Measurements from ENCODE around the gene GDF7. TPM values are rescaled to one million over a fixed set of nuclear protein-coding genes. Genes with fewer than 3 reads are reported as not detected.

The GDF7 gene
- total and polyA plus RNA-seq, 2 of the 8 experiments (the other 6 are each of a cell fraction or from before 2014, with no cell fraction given): 0.04 to 0.06 TPM

DNA sequence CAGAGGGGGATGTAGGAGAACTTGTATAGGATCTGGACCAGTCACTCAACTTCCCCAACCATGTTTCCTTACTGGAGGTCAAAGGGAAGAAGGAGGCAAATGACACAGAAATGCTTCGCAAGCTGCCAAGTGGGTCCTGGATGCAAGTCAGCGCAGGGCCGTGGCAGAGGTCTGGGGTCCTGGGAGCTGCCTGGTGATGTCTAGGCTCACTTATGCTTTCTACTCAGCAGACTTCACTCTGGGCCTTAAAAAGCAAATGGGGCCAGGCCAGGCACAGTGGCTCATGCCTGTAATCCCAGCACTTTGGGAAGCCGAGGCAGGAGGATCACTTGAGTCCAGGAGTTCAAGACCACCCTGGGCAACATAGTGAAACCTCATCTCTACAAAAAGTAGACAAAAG is 36.0 kb upstream of the GDF7 start:
- Histone ChIP-seq H3K79me1 (ENCODE audit: low read depth, low read length) (peaks cover 3% of the 10 kb centered on the region), H3K23me2 (ENCODE audit: low read depth, low read length) (no peaks in the 10 kb centered on the region), H3K4ac (replicated peaks; ENCODE audit: insufficient read length, low read depth, low read length) (no peak overlapping the region), H4K5ac (ENCODE audit: insufficient read length, low read depth, low read length) (no peak overlapping the region), H3K18ac (ENCODE audit: extremely low read depth, low read length) (no peak overlapping the region), H4K20me1 (replicated peaks in 1 of 2; ENCODE audit: control insufficient read depth in 1 of 2, insufficient read depth in 2 of 2, low read length in 2 of 2) (no peaks in the 10 kb centered on the region), H3K4me3 (ENCODE audit: extremely low read depth in 1 of 4, insufficient read depth in 2 of 4, low read depth in 3 of 4, low read length in 4 of 4) (no peak overlapping the region), H4K91ac (replicated peaks; ENCODE audit: insufficient read length, low read length) (no peak overlapping the region), H3K9me3 (ENCODE audit: insufficient read depth in 2 of 2, low read depth in 1 of 2, low read length in 1 of 2) (no peaks in the 10 kb centered on the region), H3K56ac (replicated peaks; ENCODE audit: insufficient read length, low read depth, low read length) (no peak overlapping the region), H3K23ac (ENCODE audit: insufficient read length) (no peak overlapping the region), H4K8ac (ENCODE audit: extremely low read depth, insufficient read depth, low read length) (no peak overlapping the region), H2BK120ac (replicated peaks; ENCODE audit: low read depth, low read length) (no peak overlapping the region), H3K27ac (ENCODE audit: low read depth, low read length) (no peak overlapping the region), H3K9ac (replicated peaks in 1 of 4; ENCODE audit: extremely low read depth in 1 of 4, low read depth in 3 of 4, low read length in 3 of 4) (no peak overlapping the region), H2AFZ (ENCODE audit: low read length) (no peak overlapping the region), H2BK5ac (ENCODE audit: low read depth, low read length) (no peak overlapping the region), H3K27me3 (replicated peaks in 1 of 4; ENCODE audit: control insufficient read depth in 3 of 4, extremely low read depth in 1 of 4, insufficient read depth in 3 of 4, low read length in 3 of 4) (no peaks in the 10 kb centered on the region), H3K36me3 (ENCODE audit: control insufficient read depth in 2 of 4, insufficient read depth in 4 of 4, low read length in 3 of 4) (no peaks in the 10 kb centered on the region), H3K4me2 (ENCODE audit: insufficient read depth in 1 of 2, low read depth in 2 of 2, low read length in 2 of 2) (no peak overlapping the region), H3K79me2 (ENCODE audit: control insufficient read depth in 1 of 2, insufficient read depth in 2 of 2, low read length in 2 of 2) (no peaks in the 10 kb centered on the region), H3K4me1 (replicated peaks in 1 of 4; ENCODE audit: control insufficient read depth in 3 of 4, insufficient read depth in 4 of 4, low read length in 3 of 4) (peaks cover 0 to 8% (median 3%) of the 10 kb centered on the region in 4 experiments; a peak in 4 of 7 replicates), H3K14ac (ENCODE audit: insufficient read length) (no peak overlapping the region), H2BK12ac (ENCODE audit: low read depth, low read length) (no peak overlapping the region), H2BK20ac (ENCODE audit: low read length) (no peak overlapping the region), H2BK15ac (ENCODE audit: low read length) (no peak overlapping the region), H2AK5ac (ENCODE audit: low read depth, low read length) (no peak overlapping the region)
- no peak for FAIRE-seq
- DNase-seq (ENCODE audit: low read depth in 1 of 2, low spot score in 2 of 2): no peak
- POLR2A ChIA-PET (ENCODE audit: partially characterized antibody): interaction anchor here (0.9 to 3.0 kb wide), 3 partner anchors 14 to 184 kb away, joined by 3 to 13 read pairs (median 3); partner anchors contain the start of gene RHOB
- no peak for TF ChIP-seq FOSL1 (IDR thresholded peaks at IDR 0.05; ENCODE audit: insufficient read depth, low read depth, low read length)
- TF ChIP-seq SUZ12 (IDR thresholded peaks at IDR 0.05; ENCODE audit: low read length): no peak
- no peak for TF ChIP-seq RNF2 (IDR thresholded peaks at IDR 0.05; ENCODE audit: borderline replicate concordance, low read depth, low read length, missing control alignments, poor library complexity, severe bottlenecking)
- TF ChIP-seq TBP (IDR thresholded peaks at IDR 0.05; ENCODE audit: low read depth, low read length): no peak
- TF ChIP-seq EP300 (IDR thresholded peaks at IDR 0.05; ENCODE audit: borderline replicate concordance in 1 of 2, low read depth in 2 of 2, low read length in 2 of 2): no peak
- TF ChIP-seq, protein P1, sequence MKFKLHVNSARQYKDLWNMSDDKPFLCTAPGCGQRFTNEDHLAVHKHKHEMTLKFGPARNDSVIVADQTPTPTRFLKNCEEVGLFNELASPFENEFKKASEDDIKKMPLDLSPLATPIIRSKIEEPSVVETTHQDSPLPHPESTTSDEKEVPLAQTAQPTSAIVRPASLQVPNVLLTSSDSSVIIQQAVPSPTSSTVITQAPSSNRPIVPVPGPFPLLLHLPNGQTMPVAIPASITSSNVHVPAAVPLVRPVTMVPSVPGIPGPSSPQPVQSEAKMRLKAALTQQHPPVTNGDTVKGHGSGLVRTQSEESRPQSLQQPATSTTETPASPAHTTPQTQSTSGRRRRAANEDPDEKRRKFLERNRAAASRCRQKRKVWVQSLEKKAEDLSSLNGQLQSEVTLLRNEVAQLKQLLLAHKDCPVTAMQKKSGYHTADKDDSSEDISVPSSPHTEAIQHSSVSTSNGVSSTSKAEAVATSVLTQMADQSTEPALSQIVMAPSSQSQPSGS (IDR thresholded peaks at IDR 0.05; ENCODE audit: low read length): no peak
- no peak for TF ChIP-seq KDM1A (IDR thresholded peaks at IDR 0.05; ENCODE audit: borderline replicate concordance, low read length)
- no peak for TF ChIP-seq SIN3A (conservative IDR thresholded peaks at IDR 0.05 in 1 of 2, IDR thresholded peaks at IDR 0.05 in 1 of 2; ENCODE audit: low read depth in 1 of 2, low read length in 2 of 2)
- TF ChIP-seq MAX (IDR thresholded peaks at IDR 0.05): no peak
- TF ChIP-seq EGR1 (IDR thresholded peaks at IDR 0.05; ENCODE audit: borderline replicate concordance, low read depth, low read length): no peak
- CTCF ChIA-PET (ENCODE audit: partially characterized antibody): interaction anchor here (0.8 to 17.7 kb wide), 10 partner anchors 10 to 220 kb away, joined by 3 to 367 read pairs (median 16); partner anchors contain the start of gene RHOB
- 94% methylated on average over 4 of the region's 4 CpGs; no CpG with 5 or more reads in 1 of the 2 experiments for WGBS, 2 experiments (ENCODE audit: extremely low coverage in 1 of 2, insufficient coverage in 1 of 2, insufficient read length in 1 of 2, insufficient replicate concordance in 2 of 2, low coverage in 1 of 2, low lambda C conversion rate in 2 of 2, missing lambda C conversion rate in 1 of 2)

Measured in H1 (cell line).